K562 (cell line): ENCODE measurements around the gene TRMT1L. TPM values are rescaled to one million over a fixed set of nuclear protein-coding genes. Genes with fewer than 3 reads are reported as not detected.

Experiments used
- ARID2 ChIP-seq: fragments of 450-650 bp; IDR thresholded peaks from 2 replicates; pipeline ENCODE4 v1.6.1; 2017; ENCODE audit warnings: antibody characterized with exemption, mild to moderate bottlenecking
- CBFB ChIP-seq: sonication (generic); formaldehyde crosslinking; IDR thresholded peaks from 2 replicates; pipeline ENCODE4 v1.4.0; 2020; ENCODE audit warnings: mild to moderate bottlenecking, missing genetic modification reagents
- EHMT2 ChIP-seq: fragments of 450-650 bp; IDR thresholded peaks from 2 replicates; pipeline ENCODE4 v1.6.1; 2018; ENCODE audit warnings: antibody characterized with exemption
- ELF2 ChIP-seq: fragments of 250-450 bp; sonication (Bioruptor Pico); IDR thresholded peaks from 2 replicates; pipeline ENCODE4 v1.5.0; 2021; ENCODE audit warnings: mild to moderate bottlenecking
- FIP1L1 ChIP-seq: fragments of 200-400 bp; formaldehyde crosslinking; IDR thresholded peaks from 2 replicates; pipeline ENCODE4 v1.6.1; 2018; ENCODE audit warnings: mild to moderate bottlenecking, low read depth, low read length; ENCODE audit not compliant: poor library complexity, severe bottlenecking
- FOS ChIP-seq: IDR thresholded peaks from 3 replicates; pipeline ENCODE4 v1.6.1; 2011; ENCODE audit not compliant: insufficient read length; ENCODE audit errors: extremely low read depth
- FOSL1 ChIP-seq: fragments of 200-800 bp; sonication (Bioruptor generic); conservative IDR thresholded peaks from 2 replicates; pipeline ENCODE4 v1.6.1; 2016; ENCODE audit warnings: missing genetic modification characterization, missing compliant biosample characterization
- GABPB1 ChIP-seq: sonication (generic); formaldehyde crosslinking; IDR thresholded peaks from 2 replicates; pipeline ENCODE4 v1.8.0; 2022; ENCODE audit warnings: mild to moderate bottlenecking, missing genetic modification reagents
- HOXB6 ChIP-seq: fragments of 250-450 bp; sonication (Bioruptor Pico); IDR thresholded peaks from 2 replicates; pipeline ENCODE4 v1.5.1; 2022; ENCODE audit warnings: mild to moderate bottlenecking, borderline replicate concordance
- LEF1 ChIP-seq: fragments of 450-650 bp; IDR thresholded peaks from 2 replicates; pipeline ENCODE4 v1.6.1; 2016; ENCODE audit warnings: mild to moderate bottlenecking
- MAFF ChIP-seq: IDR thresholded peaks from 2 replicates; pipeline ENCODE4 v1.6.1; 2012; ENCODE audit warnings: low read length, improper control_type of control experiment
- MCM2 ChIP-seq: fragments of 450-650 bp; IDR thresholded peaks from 2 replicates; pipeline ENCODE4 v1.6.1; 2017; ENCODE audit warnings: low read depth, mild to moderate bottlenecking
- MEF2D ChIP-seq: conservative IDR thresholded peaks from 2 replicates; pipeline ENCODE4 v1.6.1; 2016; ENCODE audit warnings: low read depth, missing genetic modification characterization, missing compliant biosample characterization
- MTA3 ChIP-seq: fragments of 450-650 bp; formaldehyde crosslinking; IDR thresholded peaks from 2 replicates; pipeline ENCODE4 v1.6.1; 2017; ENCODE audit warnings: mild to moderate bottlenecking, borderline replicate concordance
- NCOA1 ChIP-seq: fragments of 450-650 bp; IDR thresholded peaks from 2 replicates; pipeline ENCODE4 v1.6.1; 2016; ENCODE audit warnings: low read depth
- POLR2B ChIP-seq: fragments of 450-650 bp; IDR thresholded peaks from 2 replicates; pipeline ENCODE4 v1.6.1; 2018; ENCODE audit warnings: low read depth; ENCODE audit not compliant: partially characterized antibody
- RB1 ChIP-seq: fragments of 450-650 bp; IDR thresholded peaks from 2 replicates; pipeline ENCODE4 v1.6.1; 2017; ENCODE audit warnings: low read depth, mild to moderate bottlenecking
- RBM39 ChIP-seq: fragments of 200-400 bp; formaldehyde crosslinking; optimal IDR thresholded peaks from 2 replicates; pipeline ENCODE3; 2018; ENCODE audit warnings: low read depth, low read length
- XRCC5 ChIP-seq: fragments of 200-400 bp; formaldehyde crosslinking; IDR thresholded peaks from 2 replicates; pipeline ENCODE4 v1.6.1; 2017; ENCODE audit warnings: low read depth, mild to moderate bottlenecking, low read length
- ZBTB43 ChIP-seq: sonication (generic); formaldehyde crosslinking; IDR thresholded peaks from 2 replicates; pipeline ENCODE4 v1.8.0; 2023; ENCODE audit warnings: mild to moderate bottlenecking, missing genetic modification reagents
- ZEB2 ChIP-seq: fragments of 450-650 bp; IDR thresholded peaks from 2 replicates; pipeline ENCODE4 v1.6.1; 2016
- ZNF644 ChIP-seq: fragments of 200-800 bp; sonication (Bioruptor generic); IDR thresholded peaks from 2 replicates; pipeline ENCODE4 v1.6.1; 2016; ENCODE audit warnings: low read depth, missing genetic modification characterization, missing compliant biosample characterization
- ZZZ3 ChIP-seq: fragments of 450-650 bp; IDR thresholded peaks from 2 replicates; pipeline ENCODE4 v1.6.1; 2016; ENCODE audit warnings: antibody characterized with exemption, mild to moderate bottlenecking, moderate library complexity
- polyA plus RNA-seq, 8 experiments: library from polyadenylated mRNA; depleted of rRNA in 4 of 8; stranded (reverse) in 5 of 8; unstranded in 3 of 8; fragments of >200 nt; fragmentation: Nextera tagmentation in 2 of 8; fragmentation: Illumina TruSeq in 1 of 8; extraction: Ambion mirVana in 2 of 8; extraction: Trizol in 1 of 8; gene quantifications; 2 replicates each; pipeline versions ENCODE4 v1.2.1 to v1.2.3, GENCODE V29; 2011 to 2014; ENCODE audit warnings: inconsistent platforms in 1 of 8, missing spikeins in 1 of 8
- total RNA-seq, 7 experiments: library from RNA; depleted of rRNA in 6 of 7; stranded (reverse); fragments of >200 nt in 6 of 7; fragmentation: Illumina TruSeq in 2 of 7; extraction: Trizol in 2 of 7; gene quantifications; 2 replicates each; pipeline versions ENCODE4 v1.2.1 to v1.2.3, GENCODE V29; 2011 to 2021; ENCODE audit warnings: low replicate concordance in 1 of 7
- TF ChIP-seq, protein P1 (sequence below): fragments of 450-650 bp; IDR thresholded peaks from 2 replicates; pipeline ENCODE4 v1.6.1; 2017; ENCODE audit warnings: antibody characterized with exemption
- TF ChIP-seq, protein P2 (sequence below): sonication (generic); formaldehyde crosslinking; IDR thresholded peaks from 2 replicates; pipeline ENCODE4 v1.8.0; 2022; ENCODE audit warnings: mild to moderate bottlenecking, missing genetic modification reagents
- TF ChIP-seq, protein P3 (sequence below): fragments of 450-650 bp; formaldehyde crosslinking; IDR thresholded peaks from 2 replicates; pipeline ENCODE4 v1.4.0; 2020; ENCODE audit warnings: mild to moderate bottlenecking

The TRMT1L gene
- total and polyA plus RNA-seq, 9 of the 15 experiments (the other 6 are each of a cell fraction or from before 2014, with no cell fraction given): 6.4 to 88.9 (median 32.9) TPM

- no peak for TF ChIP-seq MEF2D (tag)
- TF ChIP-seq FIP1L1: no peak
- peak; percentile 39; the same call in 1 of the 2 replicates for TF ChIP-seq ZEB2
- TF ChIP-seq NCOA1: peak; percentile 44; the same call in 1 of the 2 replicates
- no peak for TF ChIP-seq FOSL1 (tag)
- TF ChIP-seq, protein P1, sequence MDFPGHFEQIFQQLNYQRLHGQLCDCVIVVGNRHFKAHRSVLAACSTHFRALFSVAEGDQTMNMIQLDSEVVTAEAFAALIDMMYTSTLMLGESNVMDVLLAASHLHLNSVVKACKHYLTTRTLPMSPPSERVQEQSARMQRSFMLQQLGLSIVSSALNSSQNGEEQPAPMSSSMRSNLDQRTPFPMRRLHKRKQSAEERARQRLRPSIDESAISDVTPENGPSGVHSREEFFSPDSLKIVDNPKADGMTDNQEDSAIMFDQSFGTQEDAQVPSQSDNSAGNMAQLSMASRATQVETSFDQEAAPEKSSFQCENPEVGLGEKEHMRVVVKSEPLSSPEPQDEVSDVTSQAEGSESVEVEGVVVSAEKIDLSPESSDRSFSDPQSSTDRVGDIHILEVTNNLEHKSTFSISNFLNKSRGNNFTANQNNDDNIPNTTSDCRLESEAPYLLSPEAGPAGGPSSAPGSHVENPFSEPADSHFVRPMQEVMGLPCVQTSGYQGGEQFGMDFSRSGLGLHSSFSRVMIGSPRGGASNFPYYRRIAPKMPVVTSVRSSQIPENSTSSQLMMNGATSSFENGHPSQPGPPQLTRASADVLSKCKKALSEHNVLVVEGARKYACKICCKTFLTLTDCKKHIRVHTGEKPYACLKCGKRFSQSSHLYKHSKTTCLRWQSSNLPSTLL: no peak
- TF ChIP-seq, protein P2, sequence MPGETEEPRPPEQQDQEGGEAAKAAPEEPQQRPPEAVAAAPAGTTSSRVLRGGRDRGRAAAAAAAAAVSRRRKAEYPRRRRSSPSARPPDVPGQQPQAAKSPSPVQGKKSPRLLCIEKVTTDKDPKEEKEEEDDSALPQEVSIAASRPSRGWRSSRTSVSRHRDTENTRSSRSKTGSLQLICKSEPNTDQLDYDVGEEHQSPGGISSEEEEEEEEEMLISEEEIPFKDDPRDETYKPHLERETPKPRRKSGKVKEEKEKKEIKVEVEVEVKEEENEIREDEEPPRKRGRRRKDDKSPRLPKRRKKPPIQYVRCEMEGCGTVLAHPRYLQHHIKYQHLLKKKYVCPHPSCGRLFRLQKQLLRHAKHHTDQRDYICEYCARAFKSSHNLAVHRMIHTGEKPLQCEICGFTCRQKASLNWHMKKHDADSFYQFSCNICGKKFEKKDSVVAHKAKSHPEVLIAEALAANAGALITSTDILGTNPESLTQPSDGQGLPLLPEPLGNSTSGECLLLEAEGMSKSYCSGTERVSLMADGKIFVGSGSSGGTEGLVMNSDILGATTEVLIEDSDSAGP: no peak
- TF ChIP-seq EHMT2: 0 out of 2 replicates have a peak, but pooled peaks have one; percentile 18
- no peak for TF ChIP-seq FOS
- TF ChIP-seq XRCC5: peak; percentile 64; the same call in 1 of the 2 replicates
- peak; percentile 82 for TF ChIP-seq ZZZ3
- no peak for TF ChIP-seq RBM39
- TF ChIP-seq MTA3: peak; percentile 63; the same call in 1 of the 2 replicates
- no peak for TF ChIP-seq ELF2 (CRISPR knock-in tag)
- no peak for TF ChIP-seq MAFF
- no peak for TF ChIP-seq ZNF644
- TF ChIP-seq RB1: 0 out of 2 replicates have a peak, but pooled peaks have one; percentile 10
- TF ChIP-seq ARID2: peak; percentile 88
- TF ChIP-seq LEF1: no peak
- TF ChIP-seq GABPB1 (CRISPR knock-in tag): 0 out of 2 replicates have a peak, but pooled peaks have one; percentile 13
- no peak for TF ChIP-seq MCM2
- no peak for TF ChIP-seq HOXB6
- TF ChIP-seq POLR2B: no peak
- 0 out of 2 replicates have a peak, but pooled peaks have one; percentile 32 for TF ChIP-seq ZBTB43 (CRISPR knock-in tag)
- TF ChIP-seq, protein P3, sequence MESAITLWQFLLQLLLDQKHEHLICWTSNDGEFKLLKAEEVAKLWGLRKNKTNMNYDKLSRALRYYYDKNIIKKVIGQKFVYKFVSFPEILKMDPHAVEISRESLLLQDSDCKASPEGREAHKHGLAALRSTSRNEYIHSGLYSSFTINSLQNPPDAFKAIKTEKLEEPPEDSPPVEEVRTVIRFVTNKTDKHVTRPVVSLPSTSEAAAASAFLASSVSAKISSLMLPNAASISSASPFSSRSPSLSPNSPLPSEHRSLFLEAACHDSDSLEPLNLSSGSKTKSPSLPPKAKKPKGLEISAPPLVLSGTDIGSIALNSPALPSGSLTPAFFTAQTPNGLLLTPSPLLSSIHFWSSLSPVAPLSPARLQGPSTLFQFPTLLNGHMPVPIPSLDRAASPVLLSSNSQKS (CRISPR knock-in tag): no peak
- 0 out of 2 replicates have a peak, but pooled peaks have one; percentile 45 for TF ChIP-seq CBFB
These were observed 13.6 kb upstream of the TRMT1L start (continued) for GRCh38 chr1:185170291-185170848.
